A549 (cell line): Measurements from ENCODE around the gene KCTD4.

Experiments
- CEBPB ChIP-seq, 2 experiments: fragments of >200 bp in 1 of 2; sonication (Bioruptor Twin) in 1 of 2; formaldehyde crosslinking in 1 of 2; IDR thresholded peaks; 2 replicates each; pipeline ENCODE4 v1.6.1; 2012 to 2016
- CTCF ChIP-seq: fragments of >200 bp; sonication (Bioruptor Twin); formaldehyde crosslinking; IDR thresholded peaks from 3 replicates; pipeline ENCODE4 v1.5.1; 2016
- E2F6 ChIP-seq: IDR thresholded peaks from 2 replicates; pipeline ENCODE4 v1.6.1; 2012; ENCODE audit warnings: low read depth, borderline replicate concordance
- EP300 ChIP-seq, 2 experiments: fragments of >200 bp; sonication (Bioruptor Twin); formaldehyde crosslinking; IDR thresholded peaks; 2 replicates in 1 of 2; 3 replicates in 1 of 2; pipeline ENCODE4 v1.6.1; 2016 to 2017
- HOXA7 ChIP-seq: fragments of 250-450 bp; sonication (Bioruptor Pico); IDR thresholded peaks from 2 replicates; pipeline ENCODE4 v1.5.0; 2020; ENCODE audit warnings: mild to moderate bottlenecking, moderate library complexity
- KDM1A ChIP-seq: fragments of 200-600 bp; sonication (generic); IDR thresholded peaks from 2 replicates; pipeline ENCODE4 v1.6.1; 2016; ENCODE audit warnings: low read depth, mild to moderate bottlenecking
- MAFK ChIP-seq: fragments of 450-650 bp; IDR thresholded peaks from 2 replicates; pipeline ENCODE4 v1.6.1; 2014; ENCODE audit not compliant: partially characterized antibody
- NR3C1 ChIP-seq: fragments of >200 bp; sonication (Bioruptor Twin); formaldehyde crosslinking; IDR thresholded peaks from 3 replicates; pipeline ENCODE4 v1.6.1; 2017
- RAD21 ChIP-seq, 2 experiments: fragments of >200 bp in 1 of 2; sonication (Bioruptor Twin) in 1 of 2; formaldehyde crosslinking in 1 of 2; IDR thresholded peaks in 1 of 2; conservative IDR thresholded peaks in 1 of 2; 2 replicates in 1 of 2; 3 replicates in 1 of 2; pipeline ENCODE4 v1.6.1; 2012 to 2018; ENCODE audit warnings: inconsistent platforms in 1 of 2
- REST ChIP-seq: fragments of 200-600 bp; sonication (generic); IDR thresholded peaks from 2 replicates; pipeline ENCODE4 v1.6.1; 2016; ENCODE audit warnings: antibody characterized with exemption, mild to moderate bottlenecking, moderate library complexity
- ZFP36 ChIP-seq: fragments of 450-650 bp; IDR thresholded peaks from 2 replicates; pipeline ENCODE4 v1.6.1; 2014; ENCODE audit warnings: borderline replicate concordance; ENCODE audit not compliant: partially characterized antibody

- no peak for TF ChIP-seq ZFP36
- TF ChIP-seq CTCF: no peak
- TF ChIP-seq NR3C1: no peak
- TF ChIP-seq CEBPB (IDR thresholded peaks at IDR 0.05): no peak
- no peak for TF ChIP-seq REST
- no peak for TF ChIP-seq MAFK
- no peak for TF ChIP-seq HOXA7
- no peak for TF ChIP-seq E2F6
- TF ChIP-seq EP300 (IDR thresholded peaks at IDR 0.05): no peak
- no peak for TF ChIP-seq KDM1A
- TF ChIP-seq RAD21 (conservative IDR thresholded peaks at IDR 0.05 in 1 of 2, IDR thresholded peaks at IDR 0.05 in 1 of 2): no peak
Measured at GRCh38 chr13:45242524-45242923, 41.7 kb upstream of the KCTD4 start.
